CD14-positive monocyte (primary cell): ENCODE measurements around the gene PTPN9. TPM values are rescaled to one million over a fixed set of nuclear protein-coding genes. Genes with fewer than 3 reads are reported as not detected.
A peak's percentile ranks its signal among the peaks of the same experiment; 100 is the strongest.

ENCODE experiments used
- DNase-seq, 3 donors: peaks; one replicate each; pipeline ENCODE4 v3.0.0-alpha.2; 2011 to 2022
- H2AFZ ChIP-seq: 2 replicates; pipeline ENCODE4 v1.6.0; 2012; ENCODE audit warnings: mild to moderate bottlenecking, low read depth, low read length, inconsistent platforms; ENCODE audit not compliant: insufficient read depth, poor library complexity, severe bottlenecking
- H3K27ac ChIP-seq, 2 donors: 1 replicate in 1 of 2; 2 replicates in 1 of 2; pipeline ENCODE4 v1.5.1; 2012 to 2013; ENCODE audit warnings: low read length in 2 of 2, control low read depth in 1 of 2, inconsistent platforms in 1 of 2, low read depth in 1 of 2, mild to moderate bottlenecking in 1 of 2
- H3K27me3 ChIP-seq, 2 donors: one replicate each; pipeline versions ENCODE4 v1.6.0 to v1.6.1; 2011 to 2013; ENCODE audit warnings: low read length in 2 of 2; ENCODE audit not compliant: control insufficient read depth in 2 of 2, insufficient read depth in 2 of 2
- H3K36me3 ChIP-seq, 2 donors: replicated peaks in 1 of 2; 1 replicate in 1 of 2; 2 replicates in 1 of 2; pipeline versions ENCODE4 v1.5.1 to v1.6.1; 2012 to 2013; ENCODE audit warnings: low read length in 2 of 2, control low read depth in 1 of 2, inconsistent platforms in 1 of 2, mild to moderate bottlenecking in 1 of 2; ENCODE audit not compliant: insufficient read depth in 2 of 2, control insufficient read depth in 1 of 2
- H3K4me1 ChIP-seq, 2 donors: 1 replicate in 1 of 2; 2 replicates in 1 of 2; pipeline versions ENCODE4 v1.5.1 to v1.6.1; 2012 to 2013; ENCODE audit warnings: low read length in 2 of 2, control low read depth in 1 of 2, inconsistent platforms in 1 of 2, mild to moderate bottlenecking in 1 of 2, moderate library complexity in 1 of 2; ENCODE audit not compliant: insufficient read depth in 2 of 2, control insufficient read depth in 1 of 2
- H3K4me2 ChIP-seq: replicated peaks from 2 replicates; pipeline ENCODE3; 2012; ENCODE audit warnings: low read length, moderate library complexity, mild to moderate bottlenecking; ENCODE audit not compliant: poor library complexity, severe bottlenecking; ENCODE audit errors: extremely low read depth
- H3K4me3 ChIP-seq, 3 experiments: fragments of 200-600 bp in 1 of 3; sonication (generic) in 1 of 3; replicated peaks in 1 of 3; 1 replicate in 2 of 3; 2 replicates in 1 of 3; pipeline ENCODE4 v1.5.1; 2011 to 2013; ENCODE audit warnings: low read length in 3 of 3, mild to moderate bottlenecking in 3 of 3, control low read depth in 2 of 3, low read depth in 2 of 3, inconsistent platforms in 1 of 3, moderate library complexity in 1 of 3
- H3K79me2 ChIP-seq: 2 replicates; pipeline ENCODE4 v1.6.0; 2012; ENCODE audit warnings: mild to moderate bottlenecking, control low read depth, inconsistent platforms, low read length, moderate library complexity; ENCODE audit not compliant: insufficient read depth
- H3K9ac ChIP-seq: 2 replicates; pipeline ENCODE4 v1.6.0; 2017; ENCODE audit warnings: low read length, mild to moderate bottlenecking; ENCODE audit not compliant: insufficient read depth, poor library complexity, severe bottlenecking
- H3K9me3 ChIP-seq, 2 donors: replicated peaks in 1 of 2; 1 replicate in 1 of 2; 2 replicates in 1 of 2; pipeline versions ENCODE4 v1.5.1 to v1.6.1; 2012 to 2013; ENCODE audit warnings: low read length in 2 of 2, control low read depth in 1 of 2; ENCODE audit not compliant: control insufficient read depth in 1 of 2, insufficient read depth in 1 of 2
- H4K20me1 ChIP-seq: 2 replicates; pipeline ENCODE4 v1.6.0; 2012; ENCODE audit warnings: mild to moderate bottlenecking, low read length, control low read depth, moderate library complexity; ENCODE audit not compliant: insufficient read depth
- H3K27ac Mint-ChIP-seq, 7 donors: one replicate each; pipeline ENCODE4 v1.8.0; 2020; ENCODE audit warnings: mild to moderate bottlenecking in 7 of 7, mixed read lengths in 7 of 7, moderate library complexity in 6 of 7, inconsistent platforms in 2 of 7
- H3K27me3 Mint-ChIP-seq, 3 donors: one replicate each; pipeline ENCODE4 v1.8.0; 2021 to 2022; ENCODE audit warnings: low read depth in 3 of 3, mild to moderate bottlenecking in 3 of 3, mixed read lengths in 3 of 3, moderate library complexity in 3 of 3, inconsistent platforms in 1 of 3
- H3K36me3 Mint-ChIP-seq, 2 donors: one replicate each; pipeline ENCODE4 v1.8.0; 2020; ENCODE audit warnings: mixed read lengths in 2 of 2, inconsistent platforms in 1 of 2, mild to moderate bottlenecking in 1 of 2
- H3K4me1 Mint-ChIP-seq: one replicate; pipeline ENCODE4 v1.8.0; 2020; ENCODE audit warnings: mild to moderate bottlenecking, mixed read lengths
- H3K4me3 Mint-ChIP-seq, 2 donors: one replicate each; pipeline ENCODE4 v1.8.0; 2020; ENCODE audit warnings: mild to moderate bottlenecking in 2 of 2, mixed read lengths in 2 of 2, moderate library complexity in 1 of 2
- H3K9me3 Mint-ChIP-seq, 7 donors: one replicate each; pipeline ENCODE4 v1.8.0; 2020 to 2022; ENCODE audit warnings: mixed read lengths in 7 of 7, mild to moderate bottlenecking in 6 of 7, moderate library complexity in 6 of 7, inconsistent platforms in 2 of 7
- WGBS: methylation state at CpG from one replicate; pipeline ENCODE4 v1.1.5; 2013; ENCODE audit warnings: missing lambda C conversion rate; ENCODE audit not compliant: insufficient coverage; 5-methylcytosine and 5-hydroxymethylcytosine counted together
- intact Hi-C, 2 donors: fragments of 100-400 bp; cut with micrococcal nuclease; formaldehyde crosslinking; loops; one replicate each; pipeline versions ENCODE4 v1.15.0 to v1.15.1; 2023
- polyA plus RNA-seq, 3 donors: library from polyadenylated mRNA; depleted of rRNA in 1 of 3; unstranded in 2 of 3; stranded (reverse) in 1 of 3; fragments of 300-500 nt in 2 of 3; fragments of >200 nt in 1 of 3; fragmentation: Illumina TruSeq in 2 of 3; gene quantifications; 1 replicate in 2 of 3; 2 replicates in 1 of 3; pipeline ENCODE4 v1.2.3, GENCODE V29; 2012 to 2021
- TF ChIP-seq, protein P1 (sequence below): fragments of 200-600 bp; IDR thresholded peaks from one replicate; pipeline ENCODE4 v1.8.0; 2022; ENCODE audit warnings: antibody characterized with exemption, mild to moderate bottlenecking

PTPN9 gene
- polyA plus RNA-seq, 3 donors, result 21.1 to 40.1 (median 28.0) TPM

DNA sequence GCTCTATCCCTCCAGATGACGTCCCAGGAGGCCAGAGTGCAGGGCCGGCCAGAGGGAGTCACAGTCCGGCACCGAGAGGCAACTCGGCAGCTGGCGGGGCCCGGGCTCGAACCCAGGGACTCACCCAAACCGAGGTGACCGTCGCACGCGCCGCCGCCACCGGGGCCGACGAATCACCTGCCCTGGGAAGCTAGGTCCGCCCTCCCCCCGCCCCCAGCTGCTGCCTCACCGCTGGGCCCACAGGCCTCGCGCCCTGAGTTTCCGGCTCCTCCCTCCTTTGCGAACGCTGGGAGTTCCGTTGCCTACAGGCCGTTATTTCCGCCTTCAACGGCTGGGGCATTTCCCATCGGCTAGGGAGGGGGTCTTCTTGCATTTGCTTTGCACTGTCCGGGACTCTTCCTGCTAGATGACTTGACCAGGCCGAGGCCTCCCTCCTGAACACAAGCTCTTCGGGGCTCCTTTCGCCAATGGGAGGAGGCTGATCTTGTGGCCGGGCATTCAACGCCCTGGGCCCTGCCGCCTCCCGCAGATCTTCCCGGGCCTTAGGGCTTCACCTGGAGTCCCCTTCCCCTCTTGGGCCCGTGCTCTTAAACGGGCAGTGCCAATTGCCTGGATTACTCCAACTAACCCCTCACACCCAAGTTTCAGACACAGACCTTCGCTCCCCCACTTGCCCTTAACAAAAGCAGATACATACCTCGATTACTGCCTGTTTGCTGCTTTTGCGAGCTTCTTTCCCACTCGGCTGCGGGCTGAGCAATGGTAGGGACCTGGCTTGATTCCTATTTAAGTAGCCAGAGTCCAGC lies 46.6 kb upstream of the PTPN9 start, which contains the start of gene SNUPN:
TSS of gene SNUPN (minus strand) at position 184 of the 806 bp plus-strand sequence. CDS start 4,674 bp downstream, outside the sequence.
- peak; percentile 87 to 93 (median 90) for DNase-seq
- intact Hi-C loops, result loop anchor here in 1 of 2 donors (5.0 kb wide), 2 partner anchors 48 to 173 kb away; partner anchors contain the start of genes PTPN9 and SIN3A
- peak within 1 kb of the TSS; percentile 83 to 97 (median 89) for H3K4me3 ChIP-seq
- Mint-ChIP-seq H3K4me1 (peaks cover 38% of the 10 kb centered on the region), H3K27me3 (peaks cover 0 to 2% (median 2%) of the 10 kb centered on the region in 3 donors), H3K36me3 (no peaks in the 10 kb centered on the region), H3K4me3 (peak within 1 kb of the TSS; percentile 92 to 95), H3K27ac (peak within 1 kb of the TSS; percentile 94 to 99 (median 98)), H3K9me3 (no peaks in the 10 kb centered on the region)
- H3K4me2 ChIP-seq, result peak within 1 kb of the TSS; percentile 88
- under 1% methylated on average over 43 of the region's 47 CpGs for whole genome bisulfite sequencing
- no peaks in the 10 kb centered on the region for H4K20me1 ChIP-seq
- H3K9me3 ChIP-seq, result no peaks in the 10 kb centered on the region
- H2AFZ ChIP-seq, result peak within 1 kb of the TSS; percentile 97
- H3K9ac ChIP-seq, result peak within 1 kb of the TSS; percentile 88
- H3K36me3 ChIP-seq, result no peaks in the 10 kb centered on the region
- H3K4me1 ChIP-seq, result peaks cover 23 to 32% of the 10 kb centered on the region in 2 donors
- peak within 1 kb of the TSS; percentile 89 to 96 for H3K27ac ChIP-seq
- peaks cover 10% of the 10 kb centered on the region for H3K79me2 ChIP-seq
- no peaks in the 10 kb centered on the region for H3K27me3 ChIP-seq
- TF ChIP-seq, protein P1, sequence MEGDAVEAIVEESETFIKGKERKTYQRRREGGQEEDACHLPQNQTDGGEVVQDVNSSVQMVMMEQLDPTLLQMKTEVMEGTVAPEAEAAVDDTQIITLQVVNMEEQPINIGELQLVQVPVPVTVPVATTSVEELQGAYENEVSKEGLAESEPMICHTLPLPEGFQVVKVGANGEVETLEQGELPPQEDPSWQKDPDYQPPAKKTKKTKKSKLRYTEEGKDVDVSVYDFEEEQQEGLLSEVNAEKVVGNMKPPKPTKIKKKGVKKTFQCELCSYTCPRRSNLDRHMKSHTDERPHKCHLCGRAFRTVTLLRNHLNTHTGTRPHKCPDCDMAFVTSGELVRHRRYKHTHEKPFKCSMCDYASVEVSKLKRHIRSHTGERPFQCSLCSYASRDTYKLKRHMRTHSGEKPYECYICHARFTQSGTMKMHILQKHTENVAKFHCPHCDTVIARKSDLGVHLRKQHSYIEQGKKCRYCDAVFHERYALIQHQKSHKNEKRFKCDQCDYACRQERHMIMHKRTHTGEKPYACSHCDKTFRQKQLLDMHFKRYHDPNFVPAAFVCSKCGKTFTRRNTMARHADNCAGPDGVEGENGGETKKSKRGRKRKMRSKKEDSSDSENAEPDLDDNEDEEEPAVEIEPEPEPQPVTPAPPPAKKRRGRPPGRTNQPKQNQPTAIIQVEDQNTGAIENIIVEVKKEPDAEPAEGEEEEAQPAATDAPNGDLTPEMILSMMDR, result no peak

DNA sequence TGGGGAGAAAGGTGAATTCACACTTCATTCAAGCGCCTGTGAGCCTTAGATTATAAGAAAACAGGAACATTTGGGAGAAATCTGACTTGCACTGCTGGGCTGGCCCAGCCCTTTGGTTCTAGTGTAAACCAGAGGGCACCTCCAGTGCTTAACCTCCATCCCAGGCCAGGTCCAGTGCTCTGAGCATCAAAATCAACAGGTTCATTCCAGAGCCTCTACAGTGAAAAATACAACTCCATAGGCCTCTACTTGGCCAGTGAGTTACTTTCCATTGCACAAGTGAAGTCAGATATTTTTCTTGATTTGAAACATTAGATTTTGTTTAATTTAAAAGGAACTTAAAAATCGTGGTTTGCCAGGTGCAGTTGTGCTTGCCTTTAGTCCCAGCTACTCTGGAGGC lies 43.4 kb upstream of the PTPN9 start:
- Histone ChIP-seq H3K9ac (no peak overlapping the region), H3K4me2 (no peak overlapping the region), H3K36me3 (peaks cover 16 to 20% of the 10 kb centered on the region in 2 donors), H3K27ac (peak overlapping the region in 1 of 2 donors; percentile 17), H3K9me3 (no peaks in the 10 kb centered on the region), H4K20me1 (no peaks in the 10 kb centered on the region), H3K4me3 (no peak overlapping the region), H3K4me1 (peaks cover 32 to 41% of the 10 kb centered on the region in 2 donors), H2AFZ (no peak overlapping the region), H3K27me3 (no peaks in the 10 kb centered on the region), H3K79me2 (peaks cover 14% of the 10 kb centered on the region)
- intact Hi-C loops, result no loop called here
- peaks cover 46% of the 10 kb centered on the region for H3K4me1 Mint-ChIP-seq
- WGBS, result 33% methylated on average over 1 of the region's 2 CpGs
- peak overlapping the region in 3 of 7 donors; percentile 41 to 83 (median 60) for H3K27ac Mint-ChIP-seq
- TF ChIP-seq, protein P1, result no peak
- H3K9me3 Mint-ChIP-seq, result no peaks in the 10 kb centered on the region
- H3K36me3 Mint-ChIP-seq, result peaks cover 13 to 18% of the 10 kb centered on the region in 2 donors
- DNase-seq, result no peak
- H3K4me3 Mint-ChIP-seq, result no peak overlapping the region
- peaks cover 0 to 2% (median 2%) of the 10 kb centered on the region in 3 donors for H3K27me3 Mint-ChIP-seq
